ENCODE results near the gene PIWIL4. TPM values are rescaled to one million over a fixed set of nuclear protein-coding genes. Genes with fewer than 3 reads are reported as not detected.

The PIWIL4 gene
- total RNA-seq, 1 donor from 2014 or later: 1.9 TPM

- Mint-ChIP-seq H3K4me1 (ENCODE audit: low read depth) (peaks cover 29% of the 10 kb centered on the region), H3K27me3 (peaks cover 9% of the 10 kb centered on the region), H3K9me3 (ENCODE audit: low read depth) (peaks cover 4% of the 10 kb centered on the region), H3K36me3 (ENCODE audit: insufficient read depth) (peaks cover 4% of the 10 kb centered on the region), H3K27ac (no peak overlapping the region), H3K4me3 (ENCODE audit: low read depth) (no peak overlapping the region)
- TF ChIP-seq CTCF (IDR thresholded peaks at IDR 0.05; ENCODE audit: unreplicated experiment): no peak
- DNase-seq (ENCODE audit: low spot score, unreplicated experiment): no peak
Observed at GRCh38 chr11:94595076-94595475, 27.9 kb downstream of the PIWIL4 start.

GRCh38 chr11:94597896-94598295 lies 30.7 kb downstream of the PIWIL4 start:
- DNase-seq (ENCODE audit: low spot score, unreplicated experiment): no peak
- H3K9me3 Mint-ChIP-seq (ENCODE audit: low read depth): peaks cover 9% of the 10 kb centered on the region
- TF ChIP-seq CTCF (IDR thresholded peaks at IDR 0.05; ENCODE audit: unreplicated experiment): no peak
- no peaks in the 10 kb centered on the region for H3K27me3 Mint-ChIP-seq
- H3K36me3 Mint-ChIP-seq (ENCODE audit: insufficient read depth): peaks cover 8% of the 10 kb centered on the region
- no peak overlapping the region for H3K27ac Mint-ChIP-seq
- H3K4me3 Mint-ChIP-seq (ENCODE audit: low read depth): no peak overlapping the region
- peaks cover 15% of the 10 kb centered on the region for H3K4me1 Mint-ChIP-seq (ENCODE audit: low read depth)

- H3K9me3 Mint-ChIP-seq (ENCODE audit: low read depth): peaks cover 9% of the 10 kb centered on the region
- DNase-seq (ENCODE audit: low spot score, unreplicated experiment): no peak
- H3K4me3 Mint-ChIP-seq (ENCODE audit: low read depth): no peak overlapping the region
- peaks cover 8% of the 10 kb centered on the region for H3K36me3 Mint-ChIP-seq (ENCODE audit: insufficient read depth)
- TF ChIP-seq CTCF (IDR thresholded peaks at IDR 0.05; ENCODE audit: unreplicated experiment): no peak
- H3K27me3 Mint-ChIP-seq: no peaks in the 10 kb centered on the region
- peaks cover 23% of the 10 kb centered on the region for H3K4me1 Mint-ChIP-seq (ENCODE audit: low read depth)
- H3K27ac Mint-ChIP-seq: no peak overlapping the region
Observed at GRCh38 chr11:94599510-94599909, 32.3 kb downstream of the PIWIL4 start.

- Mint-ChIP-seq H3K36me3 (ENCODE audit: insufficient read depth) (peaks cover 8% of the 10 kb centered on the region), H3K27me3 (no peaks in the 10 kb centered on the region), H3K4me3 (ENCODE audit: low read depth) (peak overlapping the region; percentile 27), H3K9me3 (ENCODE audit: low read depth) (peaks cover 9% of the 10 kb centered on the region), H3K27ac (peak overlapping the region; percentile 75), H3K4me1 (ENCODE audit: low read depth) (peaks cover 28% of the 10 kb centered on the region)
- TF ChIP-seq CTCF (IDR thresholded peaks at IDR 0.05; ENCODE audit: unreplicated experiment): no peak
- no peak for DNase-seq (ENCODE audit: low spot score, unreplicated experiment)
Observed at GRCh38 chr11:94602430-94603372, 35.5 kb downstream of the PIWIL4 start.

- H3K27ac Mint-ChIP-seq: no peak overlapping the region
- peaks cover 28% of the 10 kb centered on the region for H3K4me1 Mint-ChIP-seq (ENCODE audit: low read depth)
- no peaks in the 10 kb centered on the region for H3K27me3 Mint-ChIP-seq
- no peak for DNase-seq (ENCODE audit: low spot score, unreplicated experiment)
- no peak overlapping the region for H3K4me3 Mint-ChIP-seq (ENCODE audit: low read depth)
- H3K9me3 Mint-ChIP-seq (ENCODE audit: low read depth): peaks cover 9% of the 10 kb centered on the region
- H3K36me3 Mint-ChIP-seq (ENCODE audit: insufficient read depth): peaks cover 8% of the 10 kb centered on the region
- TF ChIP-seq CTCF (IDR thresholded peaks at IDR 0.05; ENCODE audit: unreplicated experiment): no peak
Observed at GRCh38 chr11:94603587-94603986, 36.4 kb downstream of the PIWIL4 start.
